GM18867 (cell line): ENCODE data around the gene HOXD10.

Experiments used
- ATAC-seq: cut with Tn5 transposase; IDR thresholded peaks from one replicate; pipeline ENCODE4 v1.9.1; 2021; ENCODE audit warnings: mild to moderate bottlenecking, moderate library complexity; ENCODE audit not compliant: unreplicated experiment

Gene HOXD10

GRCh38 chr2:176105730-176106580 lies 10.6 kb upstream of the HOXD10 start:
- no peak for ATAC-seq

- ATAC-seq = no peak
These were observed 9.7 kb upstream of the HOXD10 start, which contains the start of gene HOXD11 for GRCh38 chr2:176106581-176107539. HOXD11 (plus strand) TSS chr2:176107280; CDS start chr2:176107356, 76 bp downstream.

GRCh38 chr2:176107731-176108181 lies 8.8 kb upstream of the HOXD10 start:
- no peak for ATAC-seq

- no peak for ATAC-seq
These were observed 7.2 kb upstream of the HOXD10 start for GRCh38 chr2:176109192-176109901.

GRCh38 chr2:176109946-176110345 lies 6.6 kb upstream of the HOXD10 start:
- no peak for ATAC-seq

- ATAC-seq = no peak
These were observed 5.9 kb upstream of the HOXD10 start for GRCh38 chr2:176110415-176111308.

GRCh38 chr2:176111309-176111663 lies 5.3 kb upstream of the HOXD10 start:
- peak; percentile 73 for ATAC-seq

- ATAC-seq = no peak
These were observed 4.7 kb upstream of the HOXD10 start for GRCh38 chr2:176111846-176112374.

- no peak for ATAC-seq
These were observed 3.9 kb upstream of the HOXD10 start for GRCh38 chr2:176112375-176113302.

GRCh38 chr2:176114120-176114929 lies 2.3 kb upstream of the HOXD10 start:
- no peak for ATAC-seq

GRCh38 chr2:176114930-176115625 lies 1.5 kb upstream of the HOXD10 start:
- no peak for ATAC-seq

- no peak for ATAC-seq
These were observed 714 bp downstream of the HOXD10 start for GRCh38 chr2:176117162-176117822.

GRCh38 chr2:176117823-176118371 lies 1.3 kb downstream of the HOXD10 start:
- ATAC-seq = no peak

- ATAC-seq = peak; percentile 90
These were observed 2.2 kb downstream of the HOXD10 start for GRCh38 chr2:176118601-176119339.

- no peak for ATAC-seq
These were observed 4.0 kb downstream of the HOXD10 start for GRCh38 chr2:176120364-176121189.
